Measurements from ENCODE around the gene ZNF521.

ZNF521 gene

DNA sequence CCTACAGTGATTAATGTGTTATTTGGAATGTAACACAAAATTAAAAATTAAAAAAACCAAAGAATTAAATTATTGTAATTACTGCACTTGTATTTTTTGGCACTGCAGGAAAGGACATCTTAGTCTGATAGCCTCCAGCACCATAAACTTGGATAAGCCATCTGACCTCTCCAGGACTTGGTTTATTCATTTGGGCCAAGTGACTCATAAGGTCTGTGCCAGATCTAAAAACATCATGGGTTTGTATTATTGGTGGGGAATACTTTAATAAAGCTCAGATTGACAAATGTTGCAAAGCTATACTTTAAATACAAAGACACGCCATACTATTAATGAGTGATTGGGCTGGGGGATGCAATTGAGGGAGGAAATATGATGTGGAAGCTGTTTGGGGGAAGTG lies 225.2 kb downstream of the ZNF521 start:
- no peak overlapping the region for H3K4me3 ChIP-seq (ENCODE audit: low read depth, low read length)
- TF ChIP-seq, protein P1, sequence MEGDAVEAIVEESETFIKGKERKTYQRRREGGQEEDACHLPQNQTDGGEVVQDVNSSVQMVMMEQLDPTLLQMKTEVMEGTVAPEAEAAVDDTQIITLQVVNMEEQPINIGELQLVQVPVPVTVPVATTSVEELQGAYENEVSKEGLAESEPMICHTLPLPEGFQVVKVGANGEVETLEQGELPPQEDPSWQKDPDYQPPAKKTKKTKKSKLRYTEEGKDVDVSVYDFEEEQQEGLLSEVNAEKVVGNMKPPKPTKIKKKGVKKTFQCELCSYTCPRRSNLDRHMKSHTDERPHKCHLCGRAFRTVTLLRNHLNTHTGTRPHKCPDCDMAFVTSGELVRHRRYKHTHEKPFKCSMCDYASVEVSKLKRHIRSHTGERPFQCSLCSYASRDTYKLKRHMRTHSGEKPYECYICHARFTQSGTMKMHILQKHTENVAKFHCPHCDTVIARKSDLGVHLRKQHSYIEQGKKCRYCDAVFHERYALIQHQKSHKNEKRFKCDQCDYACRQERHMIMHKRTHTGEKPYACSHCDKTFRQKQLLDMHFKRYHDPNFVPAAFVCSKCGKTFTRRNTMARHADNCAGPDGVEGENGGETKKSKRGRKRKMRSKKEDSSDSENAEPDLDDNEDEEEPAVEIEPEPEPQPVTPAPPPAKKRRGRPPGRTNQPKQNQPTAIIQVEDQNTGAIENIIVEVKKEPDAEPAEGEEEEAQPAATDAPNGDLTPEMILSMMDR (IDR thresholded peaks at IDR 0.05; ENCODE audit: low read depth, low read length), result no peak
- no peak for DNase-seq (ENCODE audit: low read depth, low spot score)
- in situ Hi-C loops (cut with HindIII; ENCODE audit: low sequenced_read_pairs), result no loop called here

DNA sequence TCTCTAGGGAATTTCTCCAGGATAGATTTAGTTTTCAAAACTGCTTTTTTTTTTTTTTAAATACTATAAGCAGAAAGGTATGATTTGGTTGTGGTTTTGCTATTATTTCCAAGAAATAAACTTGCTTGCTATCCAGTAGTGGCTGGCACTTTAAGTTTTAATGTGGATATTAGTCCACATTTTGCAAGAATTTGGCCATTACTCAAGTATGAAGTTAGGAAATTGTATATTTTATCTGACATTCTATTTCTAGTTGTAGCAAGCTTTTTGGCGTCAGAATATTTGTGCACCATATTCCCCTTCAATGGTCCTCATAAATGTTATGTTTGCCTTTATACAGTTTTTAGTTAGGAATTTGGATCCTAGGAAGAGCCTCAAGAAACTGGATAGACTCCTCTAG lies 226.3 kb downstream of the ZNF521 start:
- in situ Hi-C loops (cut with HindIII; ENCODE audit: low sequenced_read_pairs), result no loop called here
- no peak overlapping the region for H3K4me3 ChIP-seq (ENCODE audit: low read depth, low read length)
- DNase-seq (ENCODE audit: low read depth, low spot score), result no peak
- TF ChIP-seq, protein P1 (IDR thresholded peaks at IDR 0.05; ENCODE audit: low read depth, low read length), result no peak

- TF ChIP-seq, protein P1 (IDR thresholded peaks at IDR 0.05; ENCODE audit: low read depth, low read length), result no peak
These were observed 228.3 kb downstream of the ZNF521 start for GRCh38 chr18:25123438-25124232.

DNA sequence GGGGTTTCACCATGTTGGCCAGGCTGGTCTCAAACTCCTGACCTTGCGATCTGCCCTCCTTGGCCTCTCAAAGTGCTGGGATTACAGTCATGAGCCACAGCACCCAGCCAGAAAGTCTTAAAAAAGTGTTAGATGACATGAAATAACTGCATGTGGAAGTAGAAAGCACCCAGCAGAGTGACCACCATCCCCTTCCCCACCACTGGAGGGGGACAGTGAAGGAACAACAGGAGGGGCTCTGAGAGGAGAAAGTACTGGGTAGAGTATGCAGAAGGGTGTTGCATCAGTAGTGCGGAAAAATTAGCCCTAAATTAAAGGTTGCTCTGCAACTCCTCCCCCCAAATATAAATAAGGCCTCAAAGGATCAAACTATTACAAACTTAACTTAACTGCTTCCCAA lies 230.5 kb downstream of the ZNF521 start:
- no peak overlapping the region for H3K4me3 ChIP-seq (ENCODE audit: low read depth, low read length)
- TF ChIP-seq, protein P1 (IDR thresholded peaks at IDR 0.05; ENCODE audit: low read depth, low read length), result no peak
- in situ Hi-C loops (cut with HindIII; ENCODE audit: low sequenced_read_pairs), result no loop called here
- no peak for DNase-seq (ENCODE audit: low read depth, low spot score)

More at GRCh38 chr18:25123438-25124232, 228.3 kb downstream of the ZNF521 start:
- in situ Hi-C loops (cut with HindIII; ENCODE audit: low sequenced_read_pairs), result no loop called here
- H3K4me3 ChIP-seq (ENCODE audit: low read depth, low read length), result no peak overlapping the region
- DNase-seq (ENCODE audit: low read depth, low spot score), result no peak

DNA sequence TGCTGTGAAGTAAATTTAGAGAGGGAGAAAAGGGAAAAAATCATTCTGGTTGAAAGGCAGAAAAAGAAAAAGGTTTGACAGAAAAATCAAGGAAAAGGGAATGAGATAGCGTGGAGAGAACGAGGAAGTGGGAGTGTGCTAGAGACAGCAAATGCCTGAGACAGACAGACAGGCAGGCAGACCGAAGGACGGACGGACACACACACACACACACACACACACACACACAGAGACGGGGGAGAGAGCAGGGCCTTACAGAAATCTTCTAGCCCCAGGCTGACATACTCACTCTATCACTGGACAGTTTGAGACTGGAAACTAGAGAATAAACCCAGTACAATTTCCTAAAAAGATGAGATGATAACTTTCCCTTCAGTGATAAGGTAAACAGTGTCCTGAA lies 238.4 kb downstream of the ZNF521 start:
- no peak for DNase-seq (ENCODE audit: low read depth, low spot score)
- TF ChIP-seq, protein P1 (IDR thresholded peaks at IDR 0.05; ENCODE audit: low read depth, low read length), result no peak
- in situ Hi-C loops (cut with HindIII; ENCODE audit: low sequenced_read_pairs), result no loop called here
- no peak overlapping the region for H3K4me3 ChIP-seq (ENCODE audit: low read depth, low read length)

GRCh38 chr18:25112821-25113434 lies 239.0 kb downstream of the ZNF521 start:
- in situ Hi-C loops (cut with HindIII; ENCODE audit: low sequenced_read_pairs), result no loop called here

More at GRCh38 chr18:25112821-25113434, 239.0 kb downstream of the ZNF521 start:
- H3K4me3 ChIP-seq (ENCODE audit: low read depth, low read length), result no peak overlapping the region
- TF ChIP-seq, protein P1 (IDR thresholded peaks at IDR 0.05; ENCODE audit: low read depth, low read length), result no peak
- no peak for DNase-seq (ENCODE audit: low read depth, low spot score)
